Upper lobe of left lung (tissue), 4 donors: ENCODE data around the gene FARP1.

ENCODE experiments used
- CTCF ChIP-seq, 6 experiments: fragments of 450-650 bp in 4 of 6; fragments of 200-600 bp in 2 of 6; sonication (generic) in 2 of 6; IDR thresholded peaks; one replicate each; pipeline ENCODE4 v1.5.1; 2016 to 2019; ENCODE audit warnings: antibody characterized with exemption in 6 of 6
- POLR2A ChIP-seq, 4 donors: fragments of 450-650 bp; IDR thresholded peaks; one replicate each; pipeline ENCODE4 v1.5.1; 2016 to 2017; ENCODE audit warnings: antibody characterized with exemption in 4 of 4, mild to moderate bottlenecking in 2 of 4
- POLR2AphosphoS5 ChIP-seq, 2 donors: sonication (generic); formaldehyde crosslinking; IDR thresholded peaks; one replicate each; pipeline ENCODE4 v1.5.1; 2017; ENCODE audit warnings: antibody characterized with exemption in 2 of 2

DNA sequence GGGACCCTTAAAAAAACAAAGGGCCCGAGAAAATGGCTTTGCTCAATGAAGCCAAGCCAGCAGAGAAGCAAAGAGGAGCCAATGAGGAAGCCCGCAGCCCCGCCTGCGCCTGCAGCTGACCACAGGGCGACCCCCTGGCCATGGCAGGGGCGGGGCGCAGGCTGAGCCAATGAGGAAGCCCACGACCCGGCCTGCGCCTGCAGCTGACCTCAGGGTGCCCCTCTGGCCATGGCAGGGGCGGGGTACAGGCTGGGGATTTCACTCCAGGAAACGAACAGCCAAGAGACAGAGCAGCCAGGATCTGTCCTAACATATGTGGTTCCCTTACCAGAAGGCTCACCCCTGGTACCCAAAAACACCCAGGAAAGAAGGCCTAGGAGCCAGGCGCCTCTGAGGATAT is 332.6 kb downstream of the FARP1 start:
- TF ChIP-seq CTCF (IDR thresholded peaks at IDR 0.05) (no peak), POLR2A (IDR thresholded peaks at IDR 0.05) (no peak), POLR2AphosphoS5 (IDR thresholded peaks at IDR 0.05) (peak in 1 of 2 donors; percentile 38)
